Mucosa of descending colon (tissue), 3 donors: Measurements from ENCODE around the gene ZFP36L2. TPM values are rescaled to one million over a fixed set of nuclear protein-coding genes. Genes with fewer than 3 reads are reported as not detected.

Source experiments
- ATAC-seq: fragments of 200-7000 bp; cut with Tn5 transposase; one replicate; pipeline ENCODE4 v1.9.1; 2020; ENCODE audit warnings: mild to moderate bottlenecking, moderate library complexity
- DNase-seq, 3 donors: peaks; one replicate each; pipeline ENCODE4 v3.0.0-alpha.2; 2020
- H3K36me3 ChIP-seq: fragments of 200-600 bp; one replicate; pipeline ENCODE4 v1.8.0; 2021; ENCODE audit warnings: low read depth, mild to moderate bottlenecking
- H3K4me1 ChIP-seq: fragments of 200-600 bp; one replicate; pipeline ENCODE4 v1.8.0; 2021; ENCODE audit warnings: low read depth, mild to moderate bottlenecking
- H3K4me3 ChIP-seq: fragments of 200-600 bp; one replicate; pipeline ENCODE4 v1.8.0; 2021; ENCODE audit warnings: mild to moderate bottlenecking
- H3K9me3 ChIP-seq: fragments of 200-600 bp; one replicate; pipeline ENCODE4 v1.8.0; 2021; ENCODE audit warnings: mild to moderate bottlenecking
- CTCF ChIP-seq: fragments of 200-600 bp; IDR thresholded peaks from one replicate; pipeline ENCODE4 v1.8.0; 2022; ENCODE audit warnings: antibody characterized with exemption, mild to moderate bottlenecking
- intact Hi-C, 2 donors: fragments of 100-400 bp; cut with DNase I in 1 of 2; cut with micrococcal nuclease in 1 of 2; formaldehyde crosslinking; loops; one replicate each; pipeline versions ENCODE4 v1.11.0 to v1.11.1; 2022; cut with DNase I, micrococcal nuclease
- total RNA-seq, 3 donors: library from RNA; stranded (reverse); fragmentation: NEBNext Ultra II Directional in 2 of 3; extraction: Animal tissue kit (Norgen Biotek cat#: 25700) in 2 of 3; gene quantifications; one replicate each; pipeline versions ENCODE4 v1.2.1 to v1.2.4, GENCODE V29; 2021 to 2023
- donor health status: DM: no; HTN: no; CAD: no; lungs with moderate emphysema.
- donor health status: DM: no; HTN: no; CAD: no.
- donor health status: DM: no; HTN: yes; CAD: no.

The ZFP36L2 gene
- total RNA-seq, 3 donors from 2014 or later = 160 to 198 (median 169) TPM

GRCh38 chr2:43250015-43250414 lies 23.6 kb upstream of the ZFP36L2 start:
- no peak for ATAC-seq
- intact Hi-C loops = no loop called here
- Histone ChIP-seq H3K4me1 (no peaks in the 10 kb centered on the region), H3K36me3 (no peaks in the 10 kb centered on the region), H3K4me3 (no peak overlapping the region), H3K9me3 (no peaks in the 10 kb centered on the region)
- no peak for DNase-seq
- TF ChIP-seq CTCF = no peak

GRCh38 chr2:43248621-43249020 lies 22.2 kb upstream of the ZFP36L2 start:
- Histone ChIP-seq H3K4me1 (no peaks in the 10 kb centered on the region), H3K4me3 (no peak overlapping the region), H3K9me3 (no peaks in the 10 kb centered on the region), H3K36me3 (no peaks in the 10 kb centered on the region)
- DNase-seq (no peak), ATAC-seq (no peak)
- intact Hi-C loops = no loop called here
- TF ChIP-seq CTCF = no peak

- Histone ChIP-seq H3K4me3 (no peak overlapping the region), H3K36me3 (no peaks in the 10 kb centered on the region), H3K4me1 (no peaks in the 10 kb centered on the region), H3K9me3 (no peaks in the 10 kb centered on the region)
- intact Hi-C loops = no loop called here
- ATAC-seq (no peak), DNase-seq (no peak)
- TF ChIP-seq CTCF = no peak
Observed at GRCh38 chr2:43246641-43247040, 20.2 kb upstream of the ZFP36L2 start.

GRCh38 chr2:43241558-43241957 lies 15.2 kb upstream of the ZFP36L2 start:
- no peak for DNase-seq
- H3K9me3 ChIP-seq = no peaks in the 10 kb centered on the region
- ATAC-seq = no peak
- no peak for TF ChIP-seq CTCF
- no peaks in the 10 kb centered on the region for H3K4me1 ChIP-seq
- H3K4me3 ChIP-seq = no peak overlapping the region
- no peaks in the 10 kb centered on the region for H3K36me3 ChIP-seq
- intact Hi-C loops = no loop called here

- intact Hi-C loops = no loop called here
- Histone ChIP-seq H3K9me3 (no peaks in the 10 kb centered on the region), H3K36me3 (no peaks in the 10 kb centered on the region), H3K4me1 (no peaks in the 10 kb centered on the region), H3K4me3 (no peak overlapping the region)
- TF ChIP-seq CTCF = no peak
- ATAC-seq = no peak
- DNase-seq = no peak
Observed at GRCh38 chr2:43240766-43241150, 14.4 kb upstream of the ZFP36L2 start.
